GM18499 (cell line): ENCODE measurements around the gene XPR1.

Experiments
- ATAC-seq: cut with Tn5 transposase; IDR thresholded peaks from one replicate; pipeline ENCODE4 v1.9.1; 2021; ENCODE audit warnings: moderate number of reproducible peaks; ENCODE audit not compliant: insufficient read depth, unreplicated experiment

The XPR1 gene

DNA sequence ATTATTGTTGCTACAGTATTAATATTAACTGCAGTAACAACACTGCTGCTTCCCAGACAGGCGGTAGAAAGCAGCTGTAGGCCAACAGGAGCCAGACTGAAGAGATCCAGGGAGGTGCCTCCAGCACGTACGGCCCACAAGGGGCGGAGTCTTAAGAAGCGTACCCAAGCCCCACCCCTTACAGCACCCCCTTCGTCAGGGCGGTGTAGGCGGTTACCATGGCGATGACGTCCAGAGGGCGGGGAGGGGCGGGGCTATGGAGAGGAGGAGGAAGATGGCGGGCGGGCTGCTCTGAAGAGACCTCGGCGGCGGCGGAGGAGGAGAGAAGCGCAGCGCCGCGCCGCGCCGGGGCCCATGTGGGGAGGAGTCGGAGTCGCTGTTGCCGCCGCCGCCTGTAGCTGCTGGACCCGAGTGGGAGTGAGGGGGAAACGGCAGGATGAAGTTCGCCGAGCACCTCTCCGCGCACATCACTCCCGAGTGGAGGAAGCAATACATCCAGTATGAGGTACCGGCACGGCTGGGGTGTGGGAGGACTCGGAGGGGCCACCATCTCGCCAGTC, at the start of gene XPR1:
Gene XPR1 (plus strand): TSS at position 257 of the 560 bp plus-strand sequence. CDS start 180 bp downstream, at position 437.
- peak; percentile 77 for ATAC-seq

DNA sequence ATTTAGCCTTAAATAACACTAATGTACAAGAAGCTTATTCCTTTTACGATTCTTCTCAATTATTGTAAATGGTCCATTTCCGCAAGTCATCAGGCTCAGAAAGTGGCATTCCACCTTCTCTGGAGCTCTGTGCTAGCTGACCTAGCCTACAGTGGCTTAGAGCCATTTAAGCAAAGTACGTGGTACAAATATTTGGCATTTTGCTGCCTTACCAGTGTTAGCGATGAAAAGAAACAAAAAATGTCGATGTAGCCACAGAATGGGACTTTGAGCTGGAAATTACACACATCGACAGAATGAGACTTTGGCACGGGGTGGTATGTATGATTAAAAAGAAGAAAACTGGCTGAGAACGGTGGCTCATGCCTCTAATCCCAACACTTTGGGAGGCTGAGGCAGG, 47.0 kb upstream of the XPR1 start:
- ATAC-seq: no peak

DNA sequence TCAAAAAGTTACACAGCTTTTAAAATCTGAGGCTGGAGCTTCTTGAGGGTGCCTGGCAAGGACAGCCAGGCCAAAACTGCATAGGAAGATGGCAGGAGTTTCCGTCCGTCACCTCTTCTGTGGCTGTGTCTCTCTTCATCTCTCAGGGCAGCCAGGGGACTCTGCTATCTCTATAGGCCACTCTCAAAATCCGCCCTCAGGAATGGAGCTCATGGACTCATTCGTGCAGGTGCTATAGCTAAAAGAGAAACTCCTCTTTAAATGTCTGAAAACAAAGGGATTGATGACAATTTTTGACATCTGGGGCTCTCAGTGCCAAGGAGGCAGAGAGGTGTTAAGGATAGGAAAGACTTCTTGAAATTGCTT, 45.8 kb upstream of the XPR1 start:
- no peak for ATAC-seq

DNA sequence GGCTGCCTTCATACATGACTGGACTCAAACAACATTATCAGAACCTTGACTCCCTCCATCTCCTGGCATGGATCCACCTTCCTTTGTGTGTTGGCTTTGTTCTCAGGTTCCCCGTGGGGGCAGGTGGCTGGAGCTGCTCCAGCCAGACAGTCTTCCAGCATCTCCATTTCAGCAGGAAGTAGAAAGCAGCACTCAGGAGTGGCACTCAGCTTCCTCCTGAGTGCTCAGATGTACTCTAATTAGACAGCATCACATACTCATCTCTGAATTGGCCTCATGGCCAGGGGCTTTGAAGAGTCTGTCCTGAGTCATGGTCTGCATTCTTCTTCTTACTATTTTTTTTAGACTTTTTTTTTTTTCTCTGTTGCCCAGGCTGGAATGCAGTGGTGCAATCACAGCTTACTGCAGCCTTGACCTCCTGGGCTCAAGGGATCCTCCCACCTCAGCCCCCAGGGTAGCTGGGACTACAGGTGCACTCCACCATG, 45.1 kb upstream of the XPR1 start:
- ATAC-seq: no peak

DNA sequence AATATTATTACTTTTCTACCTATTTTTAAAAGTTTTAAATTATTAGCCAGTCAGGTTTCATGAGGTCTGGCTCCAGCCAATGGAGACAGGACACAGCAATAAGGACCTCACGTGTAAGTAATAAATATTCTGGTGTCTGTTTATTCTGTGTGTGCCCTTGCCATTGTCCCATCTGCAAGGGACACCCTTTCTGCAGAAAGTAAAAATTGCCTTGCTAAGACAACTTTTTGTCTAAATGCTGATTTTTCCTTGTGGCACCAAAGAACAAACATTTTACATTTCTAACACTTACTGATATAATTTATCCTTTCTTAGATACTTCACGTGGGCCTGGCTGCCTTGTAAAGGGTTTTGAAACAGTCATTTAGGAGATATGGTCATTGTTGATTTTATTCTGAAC, 43.7 kb upstream of the XPR1 start:
- ATAC-seq: no peak

DNA sequence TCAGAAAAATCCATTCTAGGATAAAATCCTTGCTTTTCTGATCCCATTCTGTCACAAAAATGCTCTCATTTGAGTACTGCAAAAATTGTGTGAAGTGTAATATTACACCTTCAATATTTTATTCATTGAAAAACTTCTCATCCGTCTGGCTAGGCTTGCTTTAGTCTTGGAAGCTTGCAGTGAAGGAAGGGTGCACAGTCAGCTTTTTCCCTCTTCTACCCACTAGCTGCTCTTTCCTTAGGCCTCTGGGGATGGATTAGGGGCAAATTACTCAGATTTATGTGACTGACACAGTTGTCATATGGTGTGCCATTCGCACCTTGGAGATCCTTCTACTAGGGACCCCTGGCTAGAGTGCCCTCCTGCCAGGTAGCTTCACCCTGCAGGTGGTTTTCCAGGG, 40.9 kb upstream of the XPR1 start:
- ATAC-seq: no peak

DNA sequence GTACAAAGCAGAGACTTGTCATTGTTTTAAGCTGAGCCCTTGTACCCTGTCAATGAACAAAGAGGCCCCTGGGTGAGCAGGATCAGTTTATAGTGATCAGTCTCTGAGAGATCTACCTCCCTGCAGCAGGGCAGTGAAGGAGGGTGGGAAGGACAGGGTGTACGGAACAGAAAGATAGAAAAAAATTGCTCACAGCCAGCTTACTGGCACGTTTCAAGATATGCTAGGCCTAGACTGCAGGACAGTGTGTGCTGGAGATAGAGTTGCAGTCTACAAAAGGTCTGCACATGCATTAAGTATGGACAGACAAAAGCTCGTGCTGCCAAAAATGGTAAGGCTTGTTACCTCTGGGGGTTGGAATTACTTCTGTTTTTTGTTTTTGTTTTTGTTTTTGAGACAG, 38.4 kb upstream of the XPR1 start:
- no peak for ATAC-seq

DNA sequence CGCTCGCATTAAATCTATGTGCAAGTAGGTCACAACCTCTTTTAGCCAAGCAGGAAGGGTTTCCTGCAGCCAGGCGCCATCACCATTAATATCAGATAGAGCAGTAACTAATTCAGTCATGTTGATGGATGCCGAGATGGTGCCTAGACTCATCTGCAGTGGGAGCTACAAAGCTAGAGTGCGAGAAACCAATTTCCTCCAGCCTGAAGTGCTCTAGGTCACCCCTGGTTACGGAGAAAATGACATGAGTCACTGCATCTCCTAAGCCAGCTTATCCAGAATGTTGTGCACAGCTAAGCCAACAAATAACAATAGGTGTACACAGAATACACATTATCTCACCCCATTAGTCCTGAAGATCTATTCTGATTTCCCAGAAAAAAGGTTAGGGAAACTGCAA, 37.1 kb upstream of the XPR1 start:
- no peak for ATAC-seq

DNA sequence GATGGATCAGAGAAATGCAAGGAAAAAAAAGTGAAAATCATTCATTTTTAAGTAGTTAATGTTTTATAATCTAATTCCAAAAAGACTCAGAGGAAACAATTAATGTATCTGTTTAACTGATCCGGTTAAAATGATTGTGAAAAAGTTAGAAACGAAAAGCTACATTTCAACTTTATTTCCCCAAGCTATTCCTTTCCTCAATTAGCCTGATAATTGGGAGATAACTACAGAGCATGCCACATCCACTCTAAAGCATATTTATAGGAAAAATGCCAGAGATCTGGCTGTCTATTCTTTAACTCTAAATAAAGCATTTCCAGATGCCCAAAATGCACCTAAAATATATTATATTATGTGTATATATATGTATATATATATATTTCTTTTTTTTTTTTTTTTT, 35.9 kb upstream of the XPR1 start:
- no peak for ATAC-seq

DNA sequence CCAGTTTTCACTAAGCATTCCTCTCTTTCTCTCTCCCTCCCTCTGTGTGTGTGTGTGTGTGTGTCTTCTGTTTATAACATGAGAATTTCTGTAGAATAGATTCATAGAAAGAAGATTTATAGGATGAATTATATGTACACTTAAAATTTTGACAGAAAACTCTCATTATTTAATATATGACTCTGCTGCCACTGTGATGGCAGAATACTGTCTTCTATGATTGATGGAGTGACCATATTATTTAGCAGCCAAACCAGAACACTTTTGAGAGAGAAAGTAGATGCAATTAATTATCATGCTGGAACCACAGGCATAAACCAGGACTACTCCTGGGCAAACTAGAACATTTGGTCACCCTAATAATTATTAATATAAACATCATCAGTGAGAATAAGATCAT, 34.3 kb upstream of the XPR1 start:
- no peak for ATAC-seq

DNA sequence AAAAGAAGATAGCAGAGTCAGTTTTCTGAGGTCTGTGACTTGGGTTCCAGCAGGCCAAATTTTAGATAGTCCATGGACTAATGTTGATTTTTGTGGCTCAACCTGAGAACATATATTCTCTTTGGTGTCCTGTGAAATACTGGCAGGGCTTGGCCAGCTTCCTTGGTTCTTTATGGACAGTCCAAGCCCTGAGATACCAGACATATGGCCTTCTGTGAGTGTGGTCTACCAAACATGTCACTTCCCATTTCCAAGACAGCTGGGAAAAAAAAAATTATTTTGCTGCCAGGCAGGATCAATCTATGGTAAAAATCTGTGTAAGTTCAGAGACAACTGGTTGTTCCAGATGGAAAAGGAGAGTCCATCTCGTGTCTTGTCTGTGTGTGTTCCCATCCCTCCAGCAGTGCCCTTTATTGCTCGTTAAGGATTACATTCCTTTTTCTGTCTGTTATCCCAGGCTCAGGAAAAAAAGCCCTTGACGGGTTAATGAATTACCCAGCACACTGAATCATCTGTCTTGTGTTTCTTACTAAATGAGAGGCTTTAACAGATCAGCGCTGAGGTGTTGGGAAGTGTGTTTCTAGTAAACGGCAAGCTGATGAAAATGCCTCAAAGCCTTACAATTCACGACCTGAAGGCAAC, 33.4 kb upstream of the XPR1 start:
- ATAC-seq: no peak

DNA sequence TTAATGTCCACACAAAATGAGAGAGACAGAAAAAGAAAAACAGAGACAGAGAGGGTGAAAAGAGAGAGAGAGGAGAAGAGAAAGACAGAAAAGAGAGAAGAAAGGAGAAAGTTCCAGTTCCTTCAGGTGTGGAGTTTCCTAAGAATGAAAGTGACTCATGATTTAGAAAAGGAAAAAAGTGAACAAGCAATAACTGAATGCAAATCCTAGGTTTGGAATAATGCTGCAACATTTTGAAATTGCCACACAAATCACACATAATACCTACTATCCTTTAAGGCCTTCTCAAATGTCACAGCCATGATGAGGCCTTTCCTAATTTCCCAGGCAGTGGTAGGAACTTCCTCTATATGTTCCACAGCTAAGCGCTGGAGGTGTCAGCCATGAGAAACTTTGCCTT, 31.5 kb upstream of the XPR1 start:
- no peak for ATAC-seq

DNA sequence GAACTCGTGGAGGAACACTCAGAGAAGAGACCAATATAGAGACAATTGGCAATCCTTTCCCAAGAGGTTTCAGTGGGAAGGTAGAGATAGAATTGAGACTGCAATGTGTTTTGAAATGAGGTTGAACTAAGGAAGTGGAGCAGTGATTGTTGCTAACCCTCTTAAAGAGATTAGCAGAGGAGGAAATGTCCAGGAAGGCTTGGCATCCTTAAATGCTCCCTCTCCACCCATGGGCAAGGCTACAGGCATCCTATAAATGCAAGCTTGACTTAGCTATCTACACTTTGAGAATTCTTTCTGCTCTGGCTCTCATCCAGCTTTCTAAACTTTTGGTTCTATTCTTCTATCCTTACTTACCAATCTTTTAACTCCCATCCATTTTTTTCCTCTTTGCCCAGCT, 30.3 kb upstream of the XPR1 start:
- no peak for ATAC-seq

DNA sequence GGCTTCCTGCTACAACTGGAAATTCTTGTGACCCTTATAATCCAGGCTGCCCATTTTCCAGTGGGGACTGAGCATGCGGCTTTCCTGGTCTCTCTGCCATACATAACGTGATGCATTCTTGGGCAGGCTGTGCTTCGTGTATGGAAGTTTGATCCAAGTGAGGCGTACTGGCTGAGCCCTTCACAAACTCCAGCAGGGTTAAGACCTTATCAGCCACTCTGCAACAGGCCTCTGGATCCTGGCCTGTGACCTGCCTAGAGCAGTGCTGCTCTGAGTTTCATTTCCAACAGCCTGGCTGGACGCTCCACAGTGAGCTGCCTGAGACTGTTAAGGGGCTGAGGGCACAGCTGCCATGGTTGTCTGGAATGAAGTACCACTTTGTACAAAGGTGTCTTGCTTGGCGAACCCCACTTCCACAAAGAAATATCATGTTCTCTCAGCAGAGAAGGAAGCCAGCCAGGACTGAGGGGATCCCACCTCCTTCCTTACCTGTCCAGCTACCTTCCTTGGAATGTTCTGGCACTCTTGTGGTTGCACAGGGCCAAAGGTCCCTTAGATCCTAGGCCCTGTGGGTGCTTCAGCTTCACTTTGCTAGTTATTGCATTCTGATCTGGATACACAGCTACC, 28.5 kb upstream of the XPR1 start:
- ATAC-seq: no peak

DNA sequence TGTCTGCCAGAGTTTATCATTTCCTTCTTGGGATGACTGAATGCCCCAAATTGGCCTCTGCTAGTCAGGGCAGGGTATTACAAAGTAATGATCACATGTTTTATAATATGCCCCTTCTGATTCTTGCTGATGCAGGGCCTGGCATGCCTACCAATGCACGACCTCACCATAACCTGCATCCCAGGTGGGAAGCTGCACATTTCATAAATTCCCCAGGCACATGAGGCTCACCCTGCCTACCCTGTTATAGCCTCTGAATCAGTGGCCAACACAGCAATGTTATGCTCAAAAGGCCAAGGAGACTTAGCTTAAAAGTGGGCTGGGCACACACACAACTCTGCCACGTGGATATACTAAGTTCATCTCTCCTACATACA, 28.0 kb upstream of the XPR1 start:
- ATAC-seq: no peak

DNA sequence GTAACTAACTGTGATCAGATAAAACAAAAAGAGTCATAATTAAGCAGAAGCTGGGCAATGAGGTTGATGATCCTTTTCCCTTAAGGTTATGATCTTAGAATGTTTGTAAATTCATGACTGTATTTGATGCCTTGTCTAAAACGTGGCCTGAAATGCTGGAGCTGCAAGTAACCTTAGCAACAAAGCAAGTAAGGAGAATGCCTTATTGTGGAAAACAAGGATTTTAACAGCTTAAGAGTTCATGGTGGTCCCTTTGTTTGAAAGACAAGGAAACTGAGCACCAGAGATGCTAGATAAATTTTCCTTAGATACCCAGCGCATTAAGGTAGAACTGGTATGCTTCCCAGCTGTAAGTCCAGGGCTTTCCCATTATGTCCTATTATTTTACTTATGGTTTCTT, 25.7 kb upstream of the XPR1 start:
- ATAC-seq: no peak

DNA sequence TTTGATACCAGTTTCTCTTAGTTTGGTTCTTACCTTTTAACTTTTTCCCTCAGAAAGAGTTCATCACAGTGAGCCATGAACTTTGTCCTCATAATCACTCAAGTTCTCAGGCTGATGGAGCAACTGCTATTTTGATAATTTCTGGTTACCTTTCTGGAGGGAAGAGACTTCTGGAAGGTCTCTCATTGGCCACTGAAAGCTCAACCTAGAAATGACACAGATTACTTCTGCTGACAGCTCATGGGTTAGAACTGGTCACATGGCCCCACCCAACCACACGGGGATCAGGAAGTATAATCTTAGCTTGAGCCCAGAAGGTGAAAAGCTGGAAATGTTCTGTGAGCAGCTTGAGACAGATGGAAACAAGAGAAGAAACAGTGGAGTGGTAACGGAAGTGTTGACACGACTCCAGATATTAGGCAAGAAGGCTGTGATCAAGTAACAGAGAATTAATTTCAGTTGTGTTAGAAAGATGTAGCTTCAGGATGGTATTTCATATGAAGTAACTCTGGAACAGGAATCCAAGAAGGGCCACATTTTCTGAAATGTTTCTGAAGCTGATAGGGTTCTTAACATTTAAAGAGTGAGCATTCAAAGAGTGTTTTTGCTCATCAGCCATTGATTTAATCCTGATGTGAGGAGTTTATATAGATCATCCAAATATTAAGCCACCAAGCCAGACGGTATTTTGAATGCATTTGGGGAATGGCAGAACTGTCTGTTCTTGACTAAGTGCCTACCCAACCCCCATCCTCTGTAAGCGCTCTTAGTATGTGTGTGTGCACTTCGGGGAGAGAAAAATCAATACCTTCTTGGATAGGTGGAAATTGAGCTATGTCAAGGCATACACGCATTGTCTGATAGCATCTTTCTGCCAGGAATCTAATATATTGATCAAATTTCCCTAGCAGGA, 21.9 kb upstream of the XPR1 start:
- ATAC-seq: no peak

DNA sequence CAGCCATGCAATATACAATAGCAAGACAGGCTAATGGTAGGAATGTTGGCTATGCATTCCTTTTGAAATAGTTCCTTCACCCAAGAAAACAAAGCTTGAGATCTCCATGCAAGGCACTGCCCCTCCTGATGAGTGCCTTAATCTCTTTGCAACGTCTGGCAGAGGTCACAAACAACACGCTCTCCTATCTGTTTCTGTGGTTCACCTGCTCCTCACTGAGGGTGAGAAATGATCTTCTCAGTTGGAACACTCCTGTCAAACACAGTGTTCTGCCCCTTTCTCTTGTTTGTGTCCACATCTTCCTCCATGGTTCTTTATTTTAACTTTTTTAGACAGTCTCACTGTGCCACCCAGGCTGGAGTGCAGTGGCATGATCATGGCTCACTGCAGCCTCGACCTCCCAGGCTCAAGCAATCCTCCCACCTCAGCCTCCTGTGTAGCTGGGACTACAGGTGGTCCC, 21.2 kb upstream of the XPR1 start:
- ATAC-seq: no peak

DNA sequence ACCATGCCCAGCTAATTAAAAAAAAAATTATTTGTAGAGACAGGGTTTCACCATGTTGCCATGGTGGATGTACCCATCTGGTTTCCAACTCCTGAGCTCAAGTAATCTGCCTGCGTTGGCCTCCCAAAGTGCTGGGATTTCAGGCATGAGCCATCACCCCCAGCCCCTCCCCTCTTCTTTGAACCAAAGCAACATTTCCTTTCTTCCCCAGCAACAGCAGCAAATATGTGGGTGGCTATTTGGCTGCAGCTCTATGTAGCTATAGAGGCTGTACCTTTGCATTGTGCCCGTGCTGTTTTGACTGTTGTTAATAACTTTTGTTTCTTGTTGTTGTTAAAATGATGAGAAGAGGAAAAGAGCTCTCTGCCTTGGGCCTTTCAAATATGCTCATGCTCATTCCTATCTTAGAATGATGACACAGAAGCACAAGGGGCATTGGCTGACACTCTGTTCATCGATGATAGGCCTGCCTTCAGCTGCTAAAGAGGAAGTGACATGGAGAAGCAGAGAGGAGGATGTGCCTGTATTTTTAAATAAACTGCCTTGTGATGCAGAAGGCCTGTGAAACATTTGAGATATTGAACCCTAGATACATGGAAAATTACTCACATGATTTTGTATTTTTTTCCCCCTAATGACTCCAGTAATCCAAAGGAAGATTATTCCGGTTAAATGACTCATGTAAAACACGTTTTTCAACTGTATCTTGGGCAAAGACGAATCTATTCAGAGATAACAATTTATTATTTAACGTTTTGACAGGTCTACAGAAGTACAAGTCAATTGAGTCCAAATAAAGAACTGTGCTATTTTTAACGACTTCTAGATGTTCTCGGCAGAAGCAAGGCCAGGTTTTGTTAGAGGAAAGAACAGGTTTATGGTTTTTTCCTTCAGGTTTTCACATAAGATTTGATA, 20.5 kb upstream of the XPR1 start:
- no peak for ATAC-seq

DNA sequence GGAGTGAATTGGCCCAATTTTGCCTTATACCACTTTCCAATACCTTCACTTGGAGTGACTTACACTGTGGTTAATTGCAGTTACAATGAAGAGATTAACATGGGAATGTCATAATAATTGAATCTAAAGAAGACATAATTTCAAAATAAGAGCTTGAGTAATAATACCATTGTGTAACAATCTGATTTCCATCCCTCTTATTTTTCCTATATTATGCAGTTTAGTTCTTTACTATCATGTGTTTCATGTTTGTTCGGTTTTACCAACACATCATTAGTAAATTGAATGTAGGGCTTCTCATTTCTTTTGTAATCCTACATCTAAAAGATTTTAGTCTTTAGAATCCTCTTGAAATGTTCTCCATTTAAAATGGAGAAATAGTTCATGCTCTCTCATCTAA, 19.2 kb upstream of the XPR1 start:
- ATAC-seq: no peak
